Measurements from ENCODE around the gene CHGA.

The CHGA gene

DNA sequence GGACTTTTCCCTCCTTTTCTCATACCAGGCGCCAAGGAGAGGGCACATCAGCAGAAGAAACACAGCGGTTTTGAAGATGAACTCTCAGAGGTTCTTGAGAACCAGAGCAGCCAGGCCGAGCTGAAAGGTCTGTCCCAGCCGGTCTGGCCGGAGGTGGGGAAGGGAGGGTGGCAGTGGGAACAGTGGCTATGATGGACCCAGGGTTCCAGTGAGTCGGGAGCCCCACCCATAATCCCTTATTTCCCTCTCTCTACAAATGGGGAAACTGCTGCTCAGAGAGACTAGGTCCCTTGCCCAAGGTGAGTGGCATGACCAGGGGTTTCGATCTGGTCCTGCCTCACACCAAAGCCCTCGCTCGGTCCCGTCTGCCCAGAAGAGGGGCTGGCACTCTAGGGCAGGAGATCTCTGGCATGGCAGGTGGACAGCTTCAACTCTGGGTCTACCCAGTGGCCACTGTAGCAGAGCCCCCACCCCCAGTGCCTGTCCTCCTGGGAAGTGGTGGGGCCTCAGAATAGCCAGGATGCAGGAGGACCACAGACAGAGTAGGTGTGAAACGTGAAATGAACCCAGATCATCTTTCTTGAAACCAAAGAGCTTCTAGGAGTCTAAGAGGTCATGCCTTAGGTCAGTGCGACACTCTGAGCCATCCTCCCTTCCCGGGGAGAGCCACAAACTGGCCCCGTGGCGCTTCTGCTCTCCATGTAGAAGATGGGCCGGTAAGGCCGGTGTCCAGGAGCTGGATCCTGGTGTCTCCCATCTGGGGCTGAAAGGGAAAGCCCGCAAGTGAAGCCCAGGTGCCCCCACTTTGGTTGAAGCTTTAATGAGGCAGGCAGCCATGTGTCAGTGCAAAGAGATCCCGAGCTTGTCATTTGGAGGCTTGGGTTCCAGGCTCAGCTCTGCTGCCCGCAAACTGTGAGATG is 7.0 kb downstream of the CHGA start:
- TF ChIP-seq ESRRG (CRISPR knock-in tag; IDR thresholded peaks at IDR 0.05): no peak
- no peak for TF ChIP-seq ZC3H10 (CRISPR knock-in tag; IDR thresholded peaks at IDR 0.05)
- no peak for TF ChIP-seq GLIS3 (CRISPR knock-in tag; IDR thresholded peaks at IDR 0.05)
- TF ChIP-seq TOX (CRISPR knock-in tag; IDR thresholded peaks at IDR 0.05; ENCODE audit: borderline replicate concordance): no peak
- no peak for ATAC-seq

GRCh38 chr14:92930737-92931602 is 8.0 kb downstream of the CHGA start:
- TF ChIP-seq, protein P1, sequence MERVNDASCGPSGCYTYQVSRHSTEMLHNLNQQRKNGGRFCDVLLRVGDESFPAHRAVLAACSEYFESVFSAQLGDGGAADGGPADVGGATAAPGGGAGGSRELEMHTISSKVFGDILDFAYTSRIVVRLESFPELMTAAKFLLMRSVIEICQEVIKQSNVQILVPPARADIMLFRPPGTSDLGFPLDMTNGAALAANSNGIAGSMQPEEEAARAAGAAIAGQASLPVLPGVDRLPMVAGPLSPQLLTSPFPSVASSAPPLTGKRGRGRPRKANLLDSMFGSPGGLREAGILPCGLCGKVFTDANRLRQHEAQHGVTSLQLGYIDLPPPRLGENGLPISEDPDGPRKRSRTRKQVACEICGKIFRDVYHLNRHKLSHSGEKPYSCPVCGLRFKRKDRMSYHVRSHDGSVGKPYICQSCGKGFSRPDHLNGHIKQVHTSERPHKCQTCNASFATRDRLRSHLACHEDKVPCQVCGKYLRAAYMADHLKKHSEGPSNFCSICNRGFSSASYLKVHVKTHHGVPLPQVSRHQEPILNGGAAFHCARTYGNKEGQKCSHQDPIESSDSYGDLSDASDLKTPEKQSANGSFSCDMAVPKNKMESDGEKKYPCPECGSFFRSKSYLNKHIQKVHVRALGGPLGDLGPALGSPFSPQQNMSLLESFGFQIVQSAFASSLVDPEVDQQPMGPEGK (CRISPR knock-in tag; IDR thresholded peaks at IDR 0.05; ENCODE audit: borderline replicate concordance): no peak
- TF ChIP-seq, protein P2, sequence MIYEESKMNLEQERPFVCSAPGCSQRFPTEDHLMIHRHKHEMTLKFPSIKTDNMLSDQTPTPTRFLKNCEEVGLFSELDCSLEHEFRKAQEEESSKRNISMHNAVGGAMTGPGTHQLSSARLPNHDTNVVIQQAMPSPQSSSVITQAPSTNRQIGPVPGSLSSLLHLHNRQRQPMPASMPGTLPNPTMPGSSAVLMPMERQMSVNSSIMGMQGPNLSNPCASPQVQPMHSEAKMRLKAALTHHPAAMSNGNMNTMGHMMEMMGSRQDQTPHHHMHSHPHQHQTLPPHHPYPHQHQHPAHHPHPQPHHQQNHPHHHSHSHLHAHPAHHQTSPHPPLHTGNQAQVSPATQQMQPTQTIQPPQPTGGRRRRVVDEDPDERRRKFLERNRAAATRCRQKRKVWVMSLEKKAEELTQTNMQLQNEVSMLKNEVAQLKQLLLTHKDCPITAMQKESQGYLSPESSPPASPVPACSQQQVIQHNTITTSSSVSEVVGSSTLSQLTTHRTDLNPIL (CRISPR knock-in tag; IDR thresholded peaks at IDR 0.05; ENCODE audit: low read depth): no peak
- TF ChIP-seq ZNF565 (CRISPR knock-in tag; conservative IDR thresholded peaks at IDR 0.05; ENCODE audit: low read depth) (no peak), ZNF8 (CRISPR knock-in tag; IDR thresholded peaks at IDR 0.05) (no peak), GLIS3 (CRISPR knock-in tag; IDR thresholded peaks at IDR 0.05) (no peak), ISL1 (CRISPR knock-in tag; IDR thresholded peaks at IDR 0.05) (no peak), CSRNP3 (CRISPR knock-in tag; IDR thresholded peaks at IDR 0.05) (no peak), ZFP3 (CRISPR knock-in tag; IDR thresholded peaks at IDR 0.05) (no peak)
- no peak for ATAC-seq

GRCh38 chr14:92931681-92932447 is 8.9 kb downstream of the CHGA start:
- ATAC-seq: no peak
- TF ChIP-seq, protein P1 (CRISPR knock-in tag; IDR thresholded peaks at IDR 0.05; ENCODE audit: borderline replicate concordance): no peak
- no peak for TF ChIP-seq TCF4 (CRISPR knock-in tag; IDR thresholded peaks at IDR 0.05; ENCODE audit: borderline replicate concordance)
- no peak for TF ChIP-seq CSRNP3 (CRISPR knock-in tag; IDR thresholded peaks at IDR 0.05)
- no peak for TF ChIP-seq ZNF565 (CRISPR knock-in tag; conservative IDR thresholded peaks at IDR 0.05; ENCODE audit: low read depth)
- no peak for TF ChIP-seq OSR1 (CRISPR knock-in tag; IDR thresholded peaks at IDR 0.05)
- no peak for TF ChIP-seq GLIS3 (CRISPR knock-in tag; IDR thresholded peaks at IDR 0.05)
- no peak for TF ChIP-seq ISL1 (CRISPR knock-in tag; IDR thresholded peaks at IDR 0.05)
- TF ChIP-seq ZNF8 (CRISPR knock-in tag; IDR thresholded peaks at IDR 0.05): no peak
- TF ChIP-seq TSHZ2 (CRISPR knock-in tag; IDR thresholded peaks at IDR 0.05): no peak
- no peak for TF ChIP-seq ESRRG (CRISPR knock-in tag; IDR thresholded peaks at IDR 0.05)
- TF ChIP-seq, protein P3, sequence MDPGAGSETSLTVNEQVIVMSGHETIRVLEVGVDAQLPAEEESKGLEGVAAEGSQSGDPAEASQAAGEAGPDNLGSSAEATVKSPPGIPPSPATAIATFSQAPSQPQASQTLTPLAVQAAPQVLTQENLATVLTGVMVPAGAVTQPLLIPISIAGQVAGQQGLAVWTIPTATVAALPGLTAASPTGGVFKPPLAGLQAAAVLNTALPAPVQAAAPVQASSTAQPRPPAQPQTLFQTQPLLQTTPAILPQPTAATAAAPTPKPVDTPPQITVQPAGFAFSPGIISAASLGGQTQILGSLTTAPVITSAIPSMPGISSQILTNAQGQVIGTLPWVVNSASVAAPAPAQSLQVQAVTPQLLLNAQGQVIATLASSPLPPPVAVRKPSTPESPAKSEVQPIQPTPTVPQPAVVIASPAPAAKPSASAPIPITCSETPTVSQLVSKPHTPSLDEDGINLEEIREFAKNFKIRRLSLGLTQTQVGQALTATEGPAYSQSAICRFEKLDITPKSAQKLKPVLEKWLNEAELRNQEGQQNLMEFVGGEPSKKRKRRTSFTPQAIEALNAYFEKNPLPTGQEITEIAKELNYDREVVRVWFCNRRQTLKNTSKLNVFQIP (CRISPR knock-in tag; IDR thresholded peaks at IDR 0.05; ENCODE audit: borderline replicate concordance, low read depth): no peak
- no peak for TF ChIP-seq PPARA (CRISPR knock-in tag; IDR thresholded peaks at IDR 0.05; ENCODE audit: borderline replicate concordance)
- no peak for TF ChIP-seq SNAI2 (CRISPR knock-in tag; IDR thresholded peaks at IDR 0.05)
- TF ChIP-seq CSDC2 (CRISPR knock-in tag; IDR thresholded peaks at IDR 0.05): no peak
- no peak for TF ChIP-seq ZC3H10 (CRISPR knock-in tag; IDR thresholded peaks at IDR 0.05)
- no peak for TF ChIP-seq ZNF70 (CRISPR knock-in tag; IDR thresholded peaks at IDR 0.05)
- TF ChIP-seq ZFP30 (CRISPR knock-in tag; IDR thresholded peaks at IDR 0.05): no peak
